RPMI7951 (cell line): ENCODE results near the gene NDUFA6. TPM values are rescaled to one million over a fixed set of nuclear protein-coding genes. Genes with fewer than 3 reads are reported as not detected.

Source experiments
- DNase-seq: peaks from one replicate; pipeline ENCODE4 v3.0.0-alpha.2; 2012; ENCODE audit warnings: low read depth
- total RNA-seq: library from RNA; depleted of rRNA; stranded (reverse); fragments of >200 nt; shearing (Covaris generic); gene quantifications from 2 replicates; pipeline ENCODE4 v1.2.3, GENCODE V29; 2014

The NDUFA6 gene
- total RNA-seq, 1 experiment from 2014 or later: 105 TPM

DNA sequence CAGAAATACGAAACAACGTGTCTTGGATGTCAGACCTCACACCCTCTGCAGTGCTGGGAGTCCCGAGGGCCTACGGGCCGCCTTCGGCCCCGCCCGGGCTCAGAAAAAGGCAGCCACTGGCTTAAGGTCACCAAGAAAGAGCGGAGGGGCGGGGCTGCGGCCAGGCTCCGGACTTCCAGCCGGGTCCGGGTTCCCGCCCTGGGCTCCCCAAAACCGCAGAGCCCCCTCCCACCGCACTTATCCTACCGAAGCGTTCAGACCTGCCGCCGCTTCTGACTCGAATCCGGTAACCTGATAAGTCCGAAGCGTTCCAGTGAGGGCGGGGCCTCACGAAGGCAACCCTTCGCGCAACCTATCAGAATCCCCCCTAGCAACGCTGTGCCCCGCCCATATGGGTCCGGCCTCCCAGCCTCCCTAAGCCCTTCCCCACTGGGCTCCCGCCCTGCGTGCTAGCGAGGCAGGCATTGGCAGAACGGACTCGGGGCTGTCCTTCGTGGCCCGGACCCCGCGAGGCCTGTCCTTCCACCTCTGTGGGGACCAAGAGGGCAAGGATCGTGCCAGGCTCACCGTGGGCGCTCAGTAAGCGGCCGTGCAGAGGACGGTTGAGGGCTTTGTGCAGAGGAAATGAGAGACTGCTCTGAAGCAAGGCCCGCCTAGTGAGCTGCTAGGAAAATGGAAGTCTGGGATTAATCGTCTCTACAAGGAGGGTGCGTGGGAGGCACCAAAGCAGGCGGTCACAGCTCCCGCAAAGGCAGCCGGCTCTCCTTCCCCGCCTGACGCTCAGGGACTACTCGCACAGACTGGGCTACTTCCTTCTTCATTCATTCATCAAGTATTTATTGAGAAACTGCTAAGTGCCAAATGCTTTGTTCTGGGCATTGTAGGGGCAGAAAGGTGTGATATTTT, 19.8 kb downstream of the NDUFA6 start, which contains the start of gene NAGA:
Gene NAGA (minus strand): TSS at position 296 of the 906 bp plus-strand sequence. CDS start 515 bp downstream, outside the sequence.
- peak; percentile 97 for DNase-seq

DNA sequence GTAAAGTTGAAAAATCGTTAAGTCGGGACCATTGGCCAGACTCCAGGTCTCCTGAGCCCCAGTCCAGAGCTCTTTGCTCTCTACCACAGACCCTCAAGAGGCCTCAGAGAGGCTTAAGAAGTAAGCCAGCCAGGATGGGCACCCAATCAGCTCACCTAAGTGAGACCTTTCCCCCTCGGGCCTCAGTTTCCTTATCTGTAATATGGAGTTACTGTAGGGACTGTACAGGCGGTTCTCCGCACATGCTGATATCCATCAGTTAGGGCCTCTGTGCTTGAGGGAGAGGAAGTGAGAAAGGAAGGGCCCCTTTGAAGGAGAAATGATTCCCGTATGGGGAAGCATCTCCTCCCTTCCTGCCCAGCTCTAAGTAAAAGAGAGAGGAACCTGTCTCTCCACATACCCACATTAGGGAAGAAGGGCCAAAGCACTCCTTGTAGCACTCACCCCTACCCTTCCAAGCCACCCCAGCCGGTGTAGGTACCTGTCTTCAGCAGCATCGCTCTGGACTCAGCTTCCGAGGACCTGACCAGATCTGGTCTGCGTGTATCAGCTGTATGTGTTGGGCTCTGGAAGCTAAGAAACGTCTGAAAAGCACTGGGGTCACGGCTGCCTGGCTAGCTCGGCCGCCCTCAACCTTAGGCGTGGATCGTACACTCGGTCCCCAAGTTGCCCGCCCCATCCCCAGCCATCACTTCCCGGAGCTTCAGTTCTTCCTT, 20.6 kb downstream of the NDUFA6 start:
- DNase-seq: no peak

GRCh38 chr22:42068291-42068690, 22.3 kb downstream of the NDUFA6 start:
- DNase-seq: no peak

- DNase-seq: no peak
These were observed 22.8 kb downstream of the NDUFA6 start for GRCh38 chr22:42067671-42068251.

GRCh38 chr22:42066937-42067336, 23.6 kb downstream of the NDUFA6 start:
- no peak for DNase-seq

GRCh38 chr22:42066126-42066761, 24.3 kb downstream of the NDUFA6 start:
- DNase-seq: no peak

DNA sequence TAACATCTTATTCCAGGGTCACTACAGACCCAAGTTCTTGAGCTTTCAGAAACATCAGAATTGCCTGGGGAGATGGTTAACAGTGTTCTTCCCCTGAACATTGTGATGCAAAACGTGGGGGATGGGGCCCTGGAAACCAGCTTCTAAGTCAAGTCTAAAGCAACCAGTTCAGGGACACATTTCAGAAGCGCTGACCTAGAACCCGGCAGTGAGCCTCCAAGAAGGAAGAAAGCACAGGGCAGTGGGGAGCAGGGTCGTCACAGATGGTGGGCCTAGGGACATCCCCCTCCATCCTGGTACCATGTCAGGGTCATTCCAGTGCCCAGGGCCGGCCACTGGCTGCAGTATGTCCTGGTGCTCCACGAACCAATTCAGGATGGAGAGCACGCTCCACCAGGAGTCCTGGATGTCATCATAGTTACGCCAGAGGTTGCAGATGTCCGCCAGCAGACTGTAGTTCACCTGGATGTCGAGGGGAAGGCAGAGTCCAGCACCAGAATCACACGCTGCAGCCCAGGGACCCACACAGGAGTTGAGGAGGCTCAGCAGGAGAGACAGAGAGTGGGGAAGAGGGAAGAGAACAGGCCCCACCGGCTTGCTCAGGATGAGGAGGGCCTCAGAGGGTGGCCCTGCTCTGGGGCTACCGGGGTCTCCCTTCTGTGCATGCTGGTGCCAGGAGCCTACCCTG, 25.0 kb downstream of the NDUFA6 start:
- DNase-seq: no peak

DNA sequence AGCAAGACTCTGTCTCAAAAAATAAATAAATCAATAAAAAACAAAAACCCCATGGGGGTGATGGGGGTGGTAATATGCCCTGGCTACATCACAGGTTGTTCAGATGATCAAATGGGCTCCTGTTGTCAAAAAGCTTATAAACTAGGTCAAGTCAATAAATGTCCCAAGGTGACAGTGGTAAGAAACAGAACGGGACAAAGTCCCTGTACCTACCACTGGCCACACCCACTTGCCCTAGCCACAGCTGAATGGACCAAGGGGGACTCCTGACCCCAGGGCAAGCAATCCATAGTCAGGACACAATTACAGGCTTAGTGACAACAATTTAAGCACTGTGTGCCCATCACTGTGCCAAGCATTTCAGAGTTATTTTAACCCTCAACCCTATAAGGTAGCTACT, 25.9 kb downstream of the NDUFA6 start:
- no peak for DNase-seq

- no peak for DNase-seq
These were observed 27.9 kb downstream of the NDUFA6 start for GRCh38 chr22:42062506-42063170.

DNA sequence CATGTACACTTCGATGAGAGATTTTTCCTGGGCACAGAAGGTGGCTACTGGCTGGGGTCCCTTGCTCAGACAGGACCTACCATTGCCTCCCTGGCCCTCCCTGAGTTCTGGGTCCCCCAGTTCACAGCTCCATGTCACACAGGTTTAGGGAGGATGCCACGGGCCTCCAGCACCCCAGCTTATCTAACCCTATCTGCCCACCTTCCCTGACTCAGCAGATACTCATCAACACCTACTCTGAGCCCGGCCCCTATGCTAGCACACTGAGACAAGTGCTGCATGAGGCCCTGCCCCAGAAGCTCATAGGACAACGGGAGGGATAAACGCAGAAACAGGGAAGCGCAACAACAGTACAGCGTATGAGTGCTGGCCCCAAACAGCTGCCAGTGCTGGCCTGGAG, 29.5 kb downstream of the NDUFA6 start:
- no peak for DNase-seq

- no peak for DNase-seq
These were observed 30.1 kb downstream of the NDUFA6 start for GRCh38 chr22:42060489-42060888.

- DNase-seq: no peak
These were observed 33.6 kb downstream of the NDUFA6 start for GRCh38 chr22:42056757-42057511.

GRCh38 chr22:42052765-42053164, 37.8 kb downstream of the NDUFA6 start:
- no peak for DNase-seq

DNA sequence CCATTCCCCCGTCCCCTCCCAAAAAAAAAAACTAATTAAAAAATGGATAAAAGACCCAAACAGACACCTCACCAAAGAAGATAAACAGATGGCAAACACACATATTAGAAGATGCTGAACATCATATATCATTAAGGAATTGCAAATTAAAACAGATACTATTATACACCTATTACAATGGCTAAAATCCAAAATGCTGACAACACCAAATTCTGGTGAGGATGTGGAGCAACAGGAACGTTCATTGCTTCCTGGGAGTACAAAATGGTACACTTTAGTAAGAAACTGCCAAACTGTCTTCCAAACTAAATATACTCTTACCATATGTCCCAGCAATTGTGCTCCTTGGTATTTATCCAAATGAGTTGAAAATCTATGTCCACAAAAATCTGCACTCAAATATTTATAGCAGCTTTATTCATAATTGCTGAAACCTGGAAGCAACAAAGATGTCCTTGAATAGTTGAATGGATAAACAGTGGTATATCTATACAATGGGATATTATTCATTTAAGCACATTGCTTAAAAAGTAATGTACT, 39.9 kb downstream of the NDUFA6 start:
- DNase-seq: no peak

GRCh38 chr22:42041784-42042183, 48.8 kb downstream of the NDUFA6 start:
- DNase-seq: no peak

DNA sequence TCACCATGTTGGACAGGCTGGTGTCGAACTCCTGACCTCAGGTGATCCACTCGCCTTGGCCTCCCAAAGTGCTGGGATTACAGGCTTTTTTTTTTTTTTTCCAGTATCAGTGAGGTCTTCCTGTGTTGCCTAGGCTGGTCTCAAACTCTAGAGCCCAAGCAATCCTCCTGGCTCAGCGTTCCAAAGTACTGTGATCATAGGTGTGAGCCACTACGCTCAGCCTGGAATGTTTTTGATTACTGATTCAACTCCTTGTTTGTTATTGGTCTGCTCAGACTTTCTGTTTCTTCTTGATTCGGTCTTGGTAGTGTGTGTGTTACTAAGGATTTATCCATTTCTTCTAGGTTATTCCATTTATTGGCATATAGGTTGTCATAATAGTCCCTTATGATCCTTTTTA, 51.3 kb downstream of the NDUFA6 start:
- DNase-seq: no peak
